ENCODE data around the gene ASPHD2.

DNA sequence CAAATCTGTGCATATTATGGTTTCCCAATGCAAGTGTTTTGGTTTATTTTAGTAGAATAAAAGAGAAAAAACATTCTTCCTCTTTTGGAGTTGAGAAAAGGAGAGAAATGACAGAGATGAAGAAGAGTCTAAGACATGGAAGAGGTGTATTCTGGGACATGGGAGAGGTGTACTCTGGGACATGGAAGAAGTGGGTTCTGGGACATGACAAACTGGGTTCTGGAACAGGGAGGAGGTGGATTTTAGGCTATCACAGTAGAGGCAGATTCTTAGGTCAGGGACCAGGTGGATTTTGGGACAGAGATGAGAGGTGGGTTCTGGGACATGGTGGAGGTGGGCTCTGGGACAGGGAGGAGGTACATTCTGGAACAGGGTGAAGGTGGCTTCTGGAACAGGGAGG lies 2.1 kb upstream of the ASPHD2 start:
- TF ChIP-seq, protein P1, sequence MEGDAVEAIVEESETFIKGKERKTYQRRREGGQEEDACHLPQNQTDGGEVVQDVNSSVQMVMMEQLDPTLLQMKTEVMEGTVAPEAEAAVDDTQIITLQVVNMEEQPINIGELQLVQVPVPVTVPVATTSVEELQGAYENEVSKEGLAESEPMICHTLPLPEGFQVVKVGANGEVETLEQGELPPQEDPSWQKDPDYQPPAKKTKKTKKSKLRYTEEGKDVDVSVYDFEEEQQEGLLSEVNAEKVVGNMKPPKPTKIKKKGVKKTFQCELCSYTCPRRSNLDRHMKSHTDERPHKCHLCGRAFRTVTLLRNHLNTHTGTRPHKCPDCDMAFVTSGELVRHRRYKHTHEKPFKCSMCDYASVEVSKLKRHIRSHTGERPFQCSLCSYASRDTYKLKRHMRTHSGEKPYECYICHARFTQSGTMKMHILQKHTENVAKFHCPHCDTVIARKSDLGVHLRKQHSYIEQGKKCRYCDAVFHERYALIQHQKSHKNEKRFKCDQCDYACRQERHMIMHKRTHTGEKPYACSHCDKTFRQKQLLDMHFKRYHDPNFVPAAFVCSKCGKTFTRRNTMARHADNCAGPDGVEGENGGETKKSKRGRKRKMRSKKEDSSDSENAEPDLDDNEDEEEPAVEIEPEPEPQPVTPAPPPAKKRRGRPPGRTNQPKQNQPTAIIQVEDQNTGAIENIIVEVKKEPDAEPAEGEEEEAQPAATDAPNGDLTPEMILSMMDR (IDR thresholded peaks at IDR 0.05; ENCODE audit: borderline replicate concordance, extremely low read depth, low read length, poor library complexity, severe bottlenecking): no peak
- TF ChIP-seq EZH2 (IDR thresholded peaks at IDR 0.05; ENCODE audit: borderline replicate concordance, low read depth, low read length, severe bottlenecking): no peak
